HG02943 (cell line): Measurements from ENCODE around the gene AFP.

ENCODE experiments used
- ATAC-seq: cut with Tn5 transposase; IDR thresholded peaks from one replicate; pipeline ENCODE4 v1.9.1; 2021; ENCODE audit warnings: mild to moderate bottlenecking, low read depth, moderate library complexity; ENCODE audit not compliant: unreplicated experiment

Gene AFP

DNA sequence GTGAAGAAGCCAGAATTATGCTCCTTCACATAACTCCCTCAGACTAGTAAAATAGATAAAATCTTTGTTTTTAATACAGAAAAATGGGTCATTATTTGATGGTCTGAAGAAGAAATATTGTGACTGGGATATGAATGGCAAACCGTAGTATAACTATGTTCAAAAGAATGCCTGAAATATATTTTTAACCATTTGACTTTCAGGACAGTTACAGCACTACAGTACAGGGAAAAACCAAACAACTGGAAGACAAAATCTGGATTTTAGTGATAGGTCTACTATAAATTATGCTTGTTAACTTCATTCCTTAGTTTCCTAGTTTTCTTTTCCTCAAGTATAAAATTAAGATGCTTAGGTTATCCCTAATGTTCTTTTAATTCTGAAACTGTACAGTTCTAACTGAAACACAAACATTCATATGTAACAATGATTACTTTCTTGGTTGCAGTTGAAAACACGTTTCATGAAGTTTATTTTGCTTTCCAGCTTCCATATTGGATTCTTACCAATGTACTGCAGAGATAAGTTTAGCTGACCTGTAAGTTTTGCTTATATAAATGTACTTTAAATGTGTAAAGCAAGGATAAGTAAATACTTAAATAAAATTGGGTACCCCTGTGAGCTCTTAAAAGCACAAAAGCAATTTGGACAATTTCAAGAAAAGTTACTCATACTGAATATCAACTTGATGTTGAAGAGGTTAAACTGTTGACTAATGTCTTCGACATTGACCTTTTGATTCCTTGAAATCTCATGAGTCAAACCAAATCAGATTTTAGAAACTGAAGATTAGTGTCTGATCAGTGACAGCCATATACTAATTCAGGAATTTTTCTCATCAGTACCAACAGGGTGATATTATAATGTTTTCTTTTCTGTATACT, 895 bp downstream of the AFP start:
- ATAC-seq: no peak

- ATAC-seq: no peak
Observed at GRCh38 chr4:73437558-73437956, 1.5 kb downstream of the AFP start.

GRCh38 chr4:73438048-73438447, 2.0 kb downstream of the AFP start:
- ATAC-seq: no peak

- ATAC-seq: no peak
Observed at GRCh38 chr4:73438582-73439215, 2.7 kb downstream of the AFP start.

DNA sequence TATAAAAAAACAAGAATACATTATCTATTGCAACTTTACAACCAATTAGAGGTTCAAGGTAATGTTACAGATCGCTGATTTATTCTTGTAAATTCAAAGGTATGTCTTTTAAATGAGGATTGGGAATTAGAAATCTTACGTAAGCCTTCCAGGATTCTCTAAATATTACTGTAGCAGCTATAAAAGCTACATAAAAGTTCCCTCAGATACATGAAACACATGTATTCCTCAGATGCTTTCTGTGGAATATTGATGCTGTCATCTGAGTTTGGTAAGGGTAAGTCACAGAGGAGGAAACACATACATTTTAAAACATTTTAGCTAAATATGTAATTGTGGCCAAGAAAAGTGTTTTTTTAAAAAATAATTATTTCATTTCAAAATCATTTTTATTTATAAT, 3.4 kb downstream of the AFP start:
- no peak for ATAC-seq

- no peak for ATAC-seq
Observed at GRCh38 chr4:73439991-73440390, 4.0 kb downstream of the AFP start.

GRCh38 chr4:73440653-73441052, 4.6 kb downstream of the AFP start:
- no peak for ATAC-seq

GRCh38 chr4:73442275-73442674, 6.3 kb downstream of the AFP start:
- ATAC-seq: no peak

- no peak for ATAC-seq
Observed at GRCh38 chr4:73443224-73443623, 7.2 kb downstream of the AFP start.

- ATAC-seq: no peak
Observed at GRCh38 chr4:73445383-73446335, 9.6 kb downstream of the AFP start.

- ATAC-seq: peak; percentile 96
Observed at GRCh38 chr4:73446336-73446938, 10.4 kb downstream of the AFP start.

DNA sequence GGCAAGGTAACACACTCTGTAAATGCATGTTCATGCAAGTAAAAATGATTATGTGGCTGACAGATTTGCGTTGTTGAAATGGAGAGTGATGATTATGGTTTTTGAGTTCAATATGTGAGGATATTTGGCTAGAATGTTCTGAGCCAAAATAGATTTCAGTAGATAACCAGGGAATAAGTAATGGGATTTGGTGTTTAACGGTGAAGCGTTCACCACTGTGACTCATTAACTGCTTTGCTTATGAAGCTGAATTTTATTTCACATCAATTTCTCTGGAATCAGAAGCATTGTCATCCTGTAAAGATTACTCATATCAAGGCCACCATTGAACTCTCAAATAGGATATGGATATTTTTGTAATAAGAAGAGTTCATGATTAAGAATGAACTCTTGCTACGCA, 11.7 kb downstream of the AFP start:
- no peak for ATAC-seq

GRCh38 chr4:73448448-73449203, 12.6 kb downstream of the AFP start:
- no peak for ATAC-seq

GRCh38 chr4:73450398-73451004, 14.5 kb downstream of the AFP start:
- ATAC-seq: no peak

GRCh38 chr4:73451404-73451803, 15.4 kb downstream of the AFP start:
- no peak for ATAC-seq

DNA sequence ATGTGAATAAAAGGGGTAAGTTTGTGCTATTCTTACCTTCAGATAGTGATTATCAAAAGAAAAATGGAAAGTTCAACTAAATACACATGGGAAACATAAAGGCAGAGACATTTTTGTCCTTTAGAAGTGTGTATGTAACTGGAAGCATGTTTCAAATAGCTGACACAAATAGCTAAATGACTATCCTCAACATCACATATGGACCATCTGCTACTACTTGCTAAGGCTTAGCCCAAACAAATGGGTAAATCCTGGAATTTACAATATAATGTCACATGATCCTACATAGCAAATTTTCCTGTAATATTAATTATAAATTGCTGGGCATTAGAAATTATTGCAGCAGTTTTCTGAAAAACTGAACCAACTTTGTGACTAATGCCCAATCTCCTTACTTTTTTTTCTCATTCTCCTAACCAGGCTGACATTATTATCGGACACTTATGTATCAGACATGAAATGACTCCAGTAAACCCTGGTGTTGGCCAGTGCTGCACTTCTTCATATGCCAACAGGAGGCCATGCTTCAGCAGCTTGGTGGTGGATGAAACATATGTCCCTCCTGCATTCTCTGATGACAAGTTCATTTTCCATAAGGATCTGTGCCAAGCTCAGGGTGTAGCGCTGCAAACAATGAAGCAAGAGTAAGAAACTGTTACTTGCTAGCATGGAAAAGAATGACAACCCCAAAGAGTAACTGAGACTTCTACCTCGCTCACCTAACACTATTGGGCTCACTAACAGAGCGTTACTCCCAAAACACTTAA, 16.1 kb downstream of the AFP start:
- ATAC-seq: no peak

DNA sequence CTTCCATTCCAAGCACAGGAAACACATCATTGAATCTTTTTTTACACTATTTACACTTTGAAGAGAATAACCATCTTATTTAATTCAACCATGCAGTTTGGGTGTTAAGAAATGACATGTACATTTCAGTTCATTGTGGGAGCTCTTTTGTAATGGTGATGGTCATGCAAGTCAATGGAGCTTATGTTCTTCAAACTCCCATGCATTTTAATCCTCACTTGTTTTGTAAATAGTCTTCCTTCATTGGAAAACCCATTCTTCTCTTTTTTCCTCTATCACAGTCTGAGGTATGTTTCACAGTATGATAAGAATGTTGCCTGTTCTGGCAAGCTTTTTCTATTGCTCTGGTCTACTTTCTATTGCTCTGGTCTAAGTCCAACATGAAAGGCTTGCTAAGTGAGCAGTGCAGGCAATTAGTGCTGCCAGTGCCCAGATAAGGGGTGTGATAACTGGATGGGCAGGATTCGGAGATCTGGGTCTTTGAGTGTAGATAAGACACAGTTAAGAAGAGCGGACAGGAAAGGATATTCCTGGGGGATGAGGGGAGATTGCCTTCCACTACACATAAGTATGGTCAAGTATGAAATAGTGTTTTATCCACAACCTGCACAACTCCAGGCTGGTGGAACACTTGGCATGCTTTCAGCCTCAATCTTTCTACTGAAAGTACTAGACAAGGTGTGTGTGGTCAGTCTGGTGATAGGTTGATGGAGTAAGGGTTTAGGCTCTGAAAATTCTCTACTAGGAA, 17.1 kb downstream of the AFP start:
- no peak for ATAC-seq

DNA sequence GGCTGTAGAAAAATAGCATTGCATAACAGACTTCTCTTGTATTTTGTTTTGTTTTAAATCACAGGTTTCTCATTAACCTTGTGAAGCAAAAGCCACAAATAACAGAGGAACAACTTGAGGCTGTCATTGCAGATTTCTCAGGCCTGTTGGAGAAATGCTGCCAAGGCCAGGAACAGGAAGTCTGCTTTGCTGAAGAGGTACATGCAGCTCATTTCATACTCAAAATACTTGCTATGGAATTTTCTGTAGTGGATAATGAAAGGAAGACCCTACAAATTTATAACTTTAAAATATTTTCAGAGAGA, 17.6 kb downstream of the AFP start:
- no peak for ATAC-seq
